HG03135 (cell line): ENCODE data around the gene COASY.
"Not testable (repeated sequence)": the region's sequence is repeated elsewhere in the genome, so short reads cannot be mapped to it uniquely, and the experiment has no call there.

Experiments
- ATAC-seq: cut with Tn5 transposase; IDR thresholded peaks from one replicate; pipeline ENCODE4 v1.9.1; 2021; ENCODE audit warnings: mild to moderate bottlenecking, moderate library complexity; ENCODE audit not compliant: unreplicated experiment

COASY gene

DNA sequence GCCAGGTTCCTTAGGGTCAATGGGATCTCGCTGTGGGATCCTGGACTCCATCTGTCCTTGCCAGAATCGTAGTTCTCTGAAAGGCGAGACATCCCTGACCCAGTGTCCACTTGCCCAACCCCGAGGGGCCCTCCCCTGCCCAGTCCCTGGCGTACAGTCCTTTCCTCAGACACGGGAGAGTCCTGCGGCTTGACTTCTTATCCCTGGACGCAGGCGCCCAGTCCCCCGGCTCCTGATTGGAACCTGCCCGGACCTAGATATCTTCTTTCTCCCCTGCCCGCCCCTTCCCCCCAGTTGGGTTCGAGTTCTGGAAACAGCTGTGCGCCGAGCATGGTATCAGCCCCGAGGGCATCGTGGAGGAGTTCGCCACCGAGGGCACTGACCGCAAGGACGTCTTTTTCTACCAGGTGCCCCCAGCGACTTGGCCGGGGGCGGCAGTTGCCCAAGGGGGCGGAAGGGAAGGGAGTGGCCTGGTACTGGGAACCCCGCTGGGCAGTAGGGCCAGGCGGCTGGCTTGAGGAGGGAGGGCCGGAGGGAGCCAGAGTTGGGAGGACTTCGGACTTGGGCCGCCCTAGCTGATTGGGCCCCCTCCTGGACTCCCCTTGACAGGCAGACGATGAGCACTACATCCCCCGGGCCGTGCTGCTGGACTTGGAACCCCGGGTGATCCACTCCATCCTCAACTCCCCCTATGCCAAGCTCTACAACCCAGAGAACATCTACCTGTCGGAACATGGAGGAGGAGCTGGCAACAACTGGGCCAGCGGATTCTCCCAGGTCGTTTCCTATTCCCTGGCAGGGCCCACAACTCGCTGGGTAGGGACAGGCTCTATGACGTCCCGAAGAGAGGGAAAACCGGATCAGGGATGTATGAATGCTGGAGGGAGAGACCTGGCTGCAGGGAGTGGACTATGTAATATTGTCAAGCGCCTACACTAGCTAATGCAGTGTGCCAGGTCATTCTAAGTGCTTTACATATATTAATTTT lies 48.2 kb downstream of the COASY start:
- not testable (repeated sequence) for ATAC-seq

DNA sequence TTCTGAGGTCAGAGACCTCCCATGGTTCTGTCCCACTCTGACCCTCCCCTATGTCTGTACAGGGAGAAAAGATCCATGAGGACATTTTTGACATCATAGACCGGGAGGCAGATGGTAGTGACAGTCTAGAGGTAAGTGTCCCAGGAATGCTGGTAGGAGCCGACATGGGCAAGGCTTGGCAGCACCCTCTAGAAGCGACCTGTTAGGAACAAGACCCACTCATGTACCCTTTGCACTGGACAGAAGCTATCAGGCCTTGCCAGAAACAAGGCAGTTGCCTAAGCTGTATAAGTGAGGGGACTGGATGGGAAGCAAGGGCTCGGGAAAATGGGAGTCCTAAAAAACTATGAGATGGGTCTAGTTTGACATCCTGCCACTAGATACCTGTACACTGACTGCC lies 50.1 kb downstream of the COASY start:
- ATAC-seq: no peak

DNA sequence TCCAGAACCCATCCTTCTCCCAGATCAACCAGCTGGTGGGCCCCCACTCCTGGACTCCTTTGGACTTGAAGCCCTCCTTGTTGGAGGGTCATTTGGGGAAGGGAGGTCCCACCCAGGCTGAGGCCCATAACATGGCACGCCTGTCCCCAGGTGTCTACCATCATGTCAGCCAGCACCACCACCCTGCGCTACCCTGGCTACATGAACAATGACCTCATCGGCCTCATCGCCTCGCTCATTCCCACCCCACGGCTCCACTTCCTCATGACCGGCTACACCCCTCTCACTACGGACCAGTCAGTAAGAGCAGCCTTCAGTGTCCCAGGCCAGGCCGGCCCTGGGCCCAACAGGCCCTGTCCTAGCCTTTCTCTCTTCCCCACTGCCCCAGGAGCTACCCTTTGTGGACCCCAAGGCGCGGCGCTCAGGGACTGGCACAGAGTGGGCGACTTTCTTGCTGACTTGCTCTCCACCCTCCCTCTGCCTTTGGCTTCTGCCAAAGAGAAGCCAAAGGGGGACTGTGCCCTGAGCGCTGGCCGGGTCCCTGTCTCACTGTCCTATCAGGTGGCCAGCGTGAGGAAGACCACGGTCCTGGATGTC lies 51.8 kb downstream of the COASY start:
- no peak for ATAC-seq
